ENCODE measurements around the gene ECE2. TPM values are rescaled to one million over a fixed set of nuclear protein-coding genes. Genes with fewer than 3 reads are reported as not detected.

The ECE2 gene
- total RNA-seq, 1 experiment from 2014 or later = not detected

DNA sequence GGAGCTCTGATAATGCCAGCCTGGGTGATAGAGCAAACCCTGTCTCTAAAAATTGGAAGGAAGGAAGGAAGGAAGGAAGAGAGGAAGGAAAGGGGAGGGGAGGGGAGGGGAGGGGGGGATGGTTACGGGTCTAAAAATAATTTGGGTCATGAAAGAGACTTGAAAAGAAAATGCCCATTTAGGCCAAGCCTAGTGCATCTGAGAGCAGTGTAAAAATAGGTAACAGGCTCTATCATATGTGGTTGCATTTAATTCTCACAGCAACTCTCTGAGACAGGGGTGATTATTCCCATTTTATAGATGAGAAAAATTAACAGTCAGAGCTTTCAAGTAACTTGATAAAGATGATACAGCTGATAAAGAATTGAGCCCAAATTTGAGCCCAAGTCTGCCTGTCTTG is 3.6 kb upstream of the ECE2 start:
- Histone ChIP-seq H3K27ac (ENCODE audit: low read length) (no peak overlapping the region), H3K4me3 (ENCODE audit: low read depth in 2 of 2, low read length in 2 of 2) (no peak overlapping the region), H3K36me3 (ENCODE audit: control insufficient read depth, insufficient read depth, low read length) (no peaks in the 10 kb centered on the region), H3K27me3 (ENCODE audit: control insufficient read depth, insufficient read depth, low read length) (peaks cover 6% of the 10 kb centered on the region; the same call in 1 of the 2 replicates), H3K9me3 (ENCODE audit: control insufficient read depth, insufficient read depth, low read depth, low read length) (no peaks in the 10 kb centered on the region), H3K4me1 (ENCODE audit: control insufficient read depth, insufficient read depth, low read length) (no peaks in the 10 kb centered on the region)
- in situ Hi-C loops (cut with HindIII; ENCODE audit: low pct_unique_long_range_greater_than_20kb, low sequenced_read_pairs) (no loop called here), intact Hi-C loops (cut with micrococcal nuclease; ENCODE audit: unreplicated experiment) (no loop called here)
- BruUV-seq (replicated peaks) = no TSS peak
- TF ChIP-seq, protein P1, sequence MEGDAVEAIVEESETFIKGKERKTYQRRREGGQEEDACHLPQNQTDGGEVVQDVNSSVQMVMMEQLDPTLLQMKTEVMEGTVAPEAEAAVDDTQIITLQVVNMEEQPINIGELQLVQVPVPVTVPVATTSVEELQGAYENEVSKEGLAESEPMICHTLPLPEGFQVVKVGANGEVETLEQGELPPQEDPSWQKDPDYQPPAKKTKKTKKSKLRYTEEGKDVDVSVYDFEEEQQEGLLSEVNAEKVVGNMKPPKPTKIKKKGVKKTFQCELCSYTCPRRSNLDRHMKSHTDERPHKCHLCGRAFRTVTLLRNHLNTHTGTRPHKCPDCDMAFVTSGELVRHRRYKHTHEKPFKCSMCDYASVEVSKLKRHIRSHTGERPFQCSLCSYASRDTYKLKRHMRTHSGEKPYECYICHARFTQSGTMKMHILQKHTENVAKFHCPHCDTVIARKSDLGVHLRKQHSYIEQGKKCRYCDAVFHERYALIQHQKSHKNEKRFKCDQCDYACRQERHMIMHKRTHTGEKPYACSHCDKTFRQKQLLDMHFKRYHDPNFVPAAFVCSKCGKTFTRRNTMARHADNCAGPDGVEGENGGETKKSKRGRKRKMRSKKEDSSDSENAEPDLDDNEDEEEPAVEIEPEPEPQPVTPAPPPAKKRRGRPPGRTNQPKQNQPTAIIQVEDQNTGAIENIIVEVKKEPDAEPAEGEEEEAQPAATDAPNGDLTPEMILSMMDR (IDR thresholded peaks at IDR 0.05) = no peak
- TF ChIP-seq, protein P2, sequence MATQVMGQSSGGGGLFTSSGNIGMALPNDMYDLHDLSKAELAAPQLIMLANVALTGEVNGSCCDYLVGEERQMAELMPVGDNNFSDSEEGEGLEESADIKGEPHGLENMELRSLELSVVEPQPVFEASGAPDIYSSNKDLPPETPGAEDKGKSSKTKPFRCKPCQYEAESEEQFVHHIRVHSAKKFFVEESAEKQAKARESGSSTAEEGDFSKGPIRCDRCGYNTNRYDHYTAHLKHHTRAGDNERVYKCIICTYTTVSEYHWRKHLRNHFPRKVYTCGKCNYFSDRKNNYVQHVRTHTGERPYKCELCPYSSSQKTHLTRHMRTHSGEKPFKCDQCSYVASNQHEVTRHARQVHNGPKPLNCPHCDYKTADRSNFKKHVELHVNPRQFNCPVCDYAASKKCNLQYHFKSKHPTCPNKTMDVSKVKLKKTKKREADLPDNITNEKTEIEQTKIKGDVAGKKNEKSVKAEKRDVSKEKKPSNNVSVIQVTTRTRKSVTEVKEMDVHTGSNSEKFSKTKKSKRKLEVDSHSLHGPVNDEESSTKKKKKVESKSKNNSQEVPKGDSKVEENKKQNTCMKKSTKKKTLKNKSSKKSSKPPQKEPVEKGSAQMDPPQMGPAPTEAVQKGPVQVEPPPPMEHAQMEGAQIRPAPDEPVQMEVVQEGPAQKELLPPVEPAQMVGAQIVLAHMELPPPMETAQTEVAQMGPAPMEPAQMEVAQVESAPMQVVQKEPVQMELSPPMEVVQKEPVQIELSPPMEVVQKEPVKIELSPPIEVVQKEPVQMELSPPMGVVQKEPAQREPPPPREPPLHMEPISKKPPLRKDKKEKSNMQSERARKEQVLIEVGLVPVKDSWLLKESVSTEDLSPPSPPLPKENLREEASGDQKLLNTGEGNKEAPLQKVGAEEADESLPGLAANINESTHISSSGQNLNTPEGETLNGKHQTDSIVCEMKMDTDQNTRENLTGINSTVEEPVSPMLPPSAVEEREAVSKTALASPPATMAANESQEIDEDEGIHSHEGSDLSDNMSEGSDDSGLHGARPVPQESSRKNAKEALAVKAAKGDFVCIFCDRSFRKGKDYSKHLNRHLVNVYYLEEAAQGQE (IDR thresholded peaks at IDR 0.05; ENCODE audit: insufficient read depth in 1 of 2, low read depth in 2 of 2, low read length in 1 of 2) = no peak
- TF ChIP-seq SIN3A (IDR thresholded peaks at IDR 0.05; ENCODE audit: borderline replicate concordance, insufficient read depth, low read depth, low read length) = no peak
- ChIA-PET POLR2A (no interaction called here), CTCF (interaction anchor here (0.6 to 0.7 kb wide), 2 partner anchors 15 to 28 kb away, joined by 4 to 5 read pairs; no protein-coding TSS in a partner anchor)
- DNase-seq (ENCODE audit: low read depth, low spot score) = no peak
- no peak for ATAC-seq

DNA sequence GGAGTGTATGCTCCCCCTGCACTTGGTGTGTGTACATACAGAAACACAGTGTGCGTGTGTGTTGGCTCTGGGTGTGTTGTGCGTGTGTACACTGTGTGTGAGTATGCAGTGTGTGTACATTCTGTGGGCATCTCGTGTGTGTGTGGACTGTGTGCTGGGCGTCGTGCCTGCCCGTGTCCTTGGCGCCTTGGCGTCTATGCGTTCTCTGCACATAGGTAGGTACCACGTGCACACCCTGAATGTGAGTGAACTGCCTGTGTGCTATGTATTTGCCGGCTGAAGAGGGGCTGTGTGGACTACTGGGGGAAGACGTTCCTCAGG is 481 bp upstream of the ECE2 start:
- no TSS peak for BruUV-seq (replicated peaks)
- ChIA-PET CTCF (no interaction called here), POLR2A (no interaction called here)
- ATAC-seq (peak; percentile 35; the same call in 1 of the 2 replicates), DNase-seq (ENCODE audit: low read depth, low spot score) (no peak)
- TF ChIP-seq, protein P1 (IDR thresholded peaks at IDR 0.05) = no peak
- TF ChIP-seq SIN3A (IDR thresholded peaks at IDR 0.05; ENCODE audit: borderline replicate concordance, insufficient read depth, low read depth, low read length) = no peak
- no peak for TF ChIP-seq POLR2AphosphoS5 (IDR thresholded peaks at IDR 0.05; ENCODE audit: low read depth, low read length)
- no peaks in the 10 kb centered on the region for H3K9me3 ChIP-seq (ENCODE audit: control insufficient read depth, insufficient read depth, low read depth, low read length)
- no peak overlapping the region for H3K4me3 ChIP-seq (ENCODE audit: low read depth in 2 of 2, low read length in 2 of 2)
- no peaks in the 10 kb centered on the region for H3K36me3 ChIP-seq (ENCODE audit: control insufficient read depth, insufficient read depth, low read length)
- no peak overlapping the region for H3K27ac ChIP-seq (ENCODE audit: low read length)
- in situ Hi-C loops (cut with HindIII; ENCODE audit: low pct_unique_long_range_greater_than_20kb, low sequenced_read_pairs) (no loop called here), intact Hi-C loops (cut with micrococcal nuclease; ENCODE audit: unreplicated experiment) (no loop called here)
- H3K27me3 ChIP-seq (ENCODE audit: control insufficient read depth, insufficient read depth, low read length) = peaks cover 6% of the 10 kb centered on the region; the same call in 1 of the 2 replicates
- H3K4me1 ChIP-seq (ENCODE audit: control insufficient read depth, insufficient read depth, low read length) = no peaks in the 10 kb centered on the region

DNA sequence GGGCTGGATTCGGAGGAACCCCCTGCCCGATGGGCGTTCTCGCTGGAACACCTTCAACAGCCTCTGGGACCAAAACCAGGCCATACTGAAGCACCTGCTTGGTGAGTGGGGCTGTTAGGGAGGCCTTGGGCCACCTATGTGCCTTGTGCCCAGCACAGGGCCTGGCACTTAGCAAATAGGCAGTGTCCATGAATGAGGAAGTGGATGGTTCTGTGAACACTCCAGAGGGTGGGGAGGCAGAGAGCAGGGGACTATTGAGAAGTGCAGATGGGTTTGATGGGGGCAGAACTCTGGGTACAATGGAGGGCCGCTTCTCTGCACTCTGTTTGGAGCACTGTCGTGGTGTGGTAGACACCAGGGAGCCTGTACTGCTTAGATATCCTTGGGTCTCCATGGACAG is 1.5 kb downstream of the ECE2 start:
- in situ Hi-C loops (cut with HindIII; ENCODE audit: low pct_unique_long_range_greater_than_20kb, low sequenced_read_pairs) (no loop called here), intact Hi-C loops (cut with micrococcal nuclease; ENCODE audit: unreplicated experiment) (no loop called here)
- Histone ChIP-seq H3K27me3 (ENCODE audit: control insufficient read depth, insufficient read depth, low read length) (peaks cover 6% of the 10 kb centered on the region; the same call in 1 of the 2 replicates), H3K9me3 (ENCODE audit: control insufficient read depth, insufficient read depth, low read depth, low read length) (no peaks in the 10 kb centered on the region), H3K4me1 (ENCODE audit: control insufficient read depth, insufficient read depth, low read length) (no peaks in the 10 kb centered on the region), H3K27ac (ENCODE audit: low read length) (no peak overlapping the region), H3K36me3 (ENCODE audit: control insufficient read depth, insufficient read depth, low read length) (no peaks in the 10 kb centered on the region), H3K4me3 (ENCODE audit: low read depth in 2 of 2, low read length in 2 of 2) (no peak overlapping the region)
- DNase-seq (ENCODE audit: low read depth, low spot score) (no peak), ATAC-seq (peak; percentile 23; the same call in 1 of the 2 replicates)
- CTCF ChIA-PET = no interaction called here
- BruUV-seq (replicated peaks) = no TSS peak
- POLR2A ChIA-PET = no interaction called here
- TF ChIP-seq, protein P2 (IDR thresholded peaks at IDR 0.05; ENCODE audit: insufficient read depth in 1 of 2, low read depth in 2 of 2, low read length in 1 of 2) = no peak
- no peak for TF ChIP-seq TCF7L2 (IDR thresholded peaks at IDR 0.05; ENCODE audit: low read depth, low read length)
- no peak for TF ChIP-seq SIN3A (IDR thresholded peaks at IDR 0.05; ENCODE audit: borderline replicate concordance, insufficient read depth, low read depth, low read length)
- TF ChIP-seq, protein P1 (IDR thresholded peaks at IDR 0.05) = no peak
- no peak for TF ChIP-seq POLR2AphosphoS5 (IDR thresholded peaks at IDR 0.05; ENCODE audit: low read depth, low read length)
